Keratinocyte (primary cell): ENCODE data around the gene CCDC92. TPM values are rescaled to one million over a fixed set of nuclear protein-coding genes. Genes with fewer than 3 reads are reported as not detected.

Experiments
- DNase-seq: peaks from one replicate; pipeline ENCODE4 v3.0.0-alpha.2; 2011; ENCODE audit warnings: low read depth, missing footprints, low spot score
- FAIRE-seq: peaks from 2 replicates; lab custom pipeline; 2011; peaks lifted over from hg19 to GRCh38; lab: Jason Lieb, UNC
- H2AFZ ChIP-seq: 2 replicates; pipeline ENCODE4 v1.6.0; 2012; ENCODE audit warnings: low read length, control low read depth, inconsistent platforms; ENCODE audit not compliant: control insufficient read depth
- H3K27ac ChIP-seq: 2 replicates; pipeline ENCODE4 v1.5.1; 2011; ENCODE audit warnings: low read length; ENCODE audit not compliant: control insufficient read depth, insufficient read depth
- H3K27me3 ChIP-seq: 3 replicates; pipeline ENCODE4 v1.6.0; 2011; ENCODE audit warnings: low read length; ENCODE audit not compliant: control insufficient read depth, insufficient read depth; ENCODE audit errors: extremely low read depth
- H3K36me3 ChIP-seq, 2 experiments: 2 replicates in 1 of 2; 3 replicates in 1 of 2; pipeline ENCODE4 v1.5.1; 2011; ENCODE audit warnings: low read length in 2 of 2, mild to moderate bottlenecking in 1 of 2; ENCODE audit not compliant: control insufficient read depth in 2 of 2, insufficient read depth in 2 of 2; ENCODE audit errors: extremely low read depth in 1 of 2
- H3K4me1 ChIP-seq: 3 replicates; pipeline ENCODE4 v1.5.1; 2011; ENCODE audit warnings: low read length; ENCODE audit not compliant: control insufficient read depth, insufficient read depth; ENCODE audit errors: extremely low read depth
- H3K4me2 ChIP-seq: 3 replicates; pipeline ENCODE4 v1.6.0; 2011; ENCODE audit warnings: low read depth, low read length; ENCODE audit not compliant: control insufficient read depth, insufficient read depth; ENCODE audit errors: extremely low read depth
- H3K4me3 ChIP-seq, 3 experiments: fragments of 200-600 bp in 1 of 3; sonication (generic) in 1 of 3; 2 replicates in 2 of 3; 3 replicates in 1 of 3; pipeline ENCODE4 v1.5.1; 2011 to 2016; ENCODE audit warnings: low read length in 3 of 3, mild to moderate bottlenecking in 3 of 3, control low read depth in 2 of 3, inconsistent platforms in 1 of 3, low read depth in 1 of 3, mixed read lengths in 1 of 3, mixed run types in 1 of 3, moderate library complexity in 1 of 3; ENCODE audit not compliant: control insufficient read depth in 2 of 3, insufficient read depth in 2 of 3; ENCODE audit errors: extremely low read depth in 1 of 3
- H3K79me2 ChIP-seq: 2 replicates; pipeline ENCODE4 v1.6.0; 2012; ENCODE audit warnings: low read length; ENCODE audit not compliant: control insufficient read depth, insufficient read depth
- H3K9ac ChIP-seq: 3 replicates; pipeline ENCODE4 v1.6.0; 2011; ENCODE audit warnings: low read length; ENCODE audit not compliant: control insufficient read depth, insufficient read depth; ENCODE audit errors: extremely low read depth
- H3K9me1 ChIP-seq: 3 replicates; pipeline ENCODE4 v1.6.0; 2011; ENCODE audit warnings: low read length; ENCODE audit not compliant: control insufficient read depth, insufficient read depth; ENCODE audit errors: extremely low read depth
- H3K9me3 ChIP-seq: 2 replicates; pipeline ENCODE4 v1.5.1; 2012; ENCODE audit warnings: low read depth, low read length; ENCODE audit not compliant: control insufficient read depth
- H4K20me1 ChIP-seq: 3 replicates; pipeline ENCODE4 v1.6.0; 2011; ENCODE audit warnings: low read length; ENCODE audit not compliant: control insufficient read depth, insufficient read depth; ENCODE audit errors: extremely low read depth
- EZH2 ChIP-seq: IDR thresholded peaks from one replicate; pipeline ENCODE4 v1.6.1; 2012; ENCODE audit warnings: inconsistent platforms, mild to moderate bottlenecking, low read length, moderate library complexity
- dilution Hi-C: fragments of 300-500 bp; cut with MboI; formaldehyde crosslinking; loops from one replicate; pipeline ENCODE4 v1.7.0; 2020; ENCODE audit warnings: low sequenced_read_pairs; ENCODE audit not compliant: extremely low pct_ligation_motif_present
- polyA plus RNA-seq, 5 experiments: library from polyadenylated mRNA; depleted of rRNA in 3 of 5; stranded (reverse) in 3 of 5; stranded (forward) in 1 of 5; unstranded in 1 of 5; fragments of >200 nt; gene quantifications; 1 replicate in 1 of 5; 2 replicates in 3 of 5; 3 replicates in 1 of 5; pipeline versions ENCODE4 v1.2.1 to v1.2.3, GENCODE V29; 2011 to 2012; ENCODE audit warnings: missing spikeins in 2 of 5, low read depth in 1 of 5, low replicate concordance in 1 of 5
- TF ChIP-seq, protein P1 (sequence below), 3 experiments: IDR thresholded peaks in 1 of 3; conservative IDR thresholded peaks in 1 of 3; optimal IDR thresholded peaks in 1 of 3; 2 replicates in 2 of 3; 3 replicates in 1 of 3; pipeline versions ENCODE3 to v1.5.1; 2011; ENCODE audit warnings: low read length in 3 of 3, mild to moderate bottlenecking in 3 of 3, moderate library complexity in 2 of 3, control low read depth in 1 of 3, inconsistent platforms in 1 of 3; ENCODE audit not compliant: insufficient read depth in 2 of 3; ENCODE audit errors: extremely low read depth in 1 of 3

CCDC92 gene
- polyA plus RNA-seq, 1 donor (not counting 4 experiments of a cell fraction or from before 2014, with no cell fraction given), result 8.3 TPM

DNA sequence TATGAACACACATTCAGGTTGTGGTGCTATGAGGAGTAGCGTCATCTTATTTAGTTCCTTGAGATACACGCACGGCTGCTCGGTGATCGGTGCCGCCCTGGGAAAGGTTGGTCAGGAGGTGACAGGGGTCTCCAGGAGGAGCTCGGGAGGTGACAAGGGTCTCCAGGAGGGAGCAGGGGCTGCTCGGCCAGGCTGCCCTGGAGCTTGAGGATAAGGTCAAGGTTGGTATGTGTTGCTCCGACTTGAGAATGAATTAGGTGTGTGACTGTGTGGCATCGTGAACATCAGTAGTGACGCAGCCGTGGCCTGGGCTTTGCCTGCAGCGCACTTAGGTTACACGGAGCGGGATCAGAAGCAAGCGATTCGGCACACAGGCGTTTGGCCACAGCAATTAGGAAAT lies 36.2 kb downstream of the CCDC92 start:
- dilution Hi-C loops, result no loop called here
- Histone ChIP-seq H3K79me2 (no peaks in the 10 kb centered on the region), H3K27ac (no peak overlapping the region), H3K9me1 (no peaks in the 10 kb centered on the region), H3K36me3 (peaks cover 0 to 4% of the 10 kb centered on the region in 2 experiments), H2AFZ (no peak overlapping the region), H3K27me3 (peaks cover 6% of the 10 kb centered on the region), H3K4me1 (no peaks in the 10 kb centered on the region), H3K4me3 (no peak overlapping the region), H3K4me2 (no peak overlapping the region), H3K9me3 (no peaks in the 10 kb centered on the region), H4K20me1 (no peaks in the 10 kb centered on the region), H3K9ac (no peak overlapping the region)
- TF ChIP-seq, protein P1, sequence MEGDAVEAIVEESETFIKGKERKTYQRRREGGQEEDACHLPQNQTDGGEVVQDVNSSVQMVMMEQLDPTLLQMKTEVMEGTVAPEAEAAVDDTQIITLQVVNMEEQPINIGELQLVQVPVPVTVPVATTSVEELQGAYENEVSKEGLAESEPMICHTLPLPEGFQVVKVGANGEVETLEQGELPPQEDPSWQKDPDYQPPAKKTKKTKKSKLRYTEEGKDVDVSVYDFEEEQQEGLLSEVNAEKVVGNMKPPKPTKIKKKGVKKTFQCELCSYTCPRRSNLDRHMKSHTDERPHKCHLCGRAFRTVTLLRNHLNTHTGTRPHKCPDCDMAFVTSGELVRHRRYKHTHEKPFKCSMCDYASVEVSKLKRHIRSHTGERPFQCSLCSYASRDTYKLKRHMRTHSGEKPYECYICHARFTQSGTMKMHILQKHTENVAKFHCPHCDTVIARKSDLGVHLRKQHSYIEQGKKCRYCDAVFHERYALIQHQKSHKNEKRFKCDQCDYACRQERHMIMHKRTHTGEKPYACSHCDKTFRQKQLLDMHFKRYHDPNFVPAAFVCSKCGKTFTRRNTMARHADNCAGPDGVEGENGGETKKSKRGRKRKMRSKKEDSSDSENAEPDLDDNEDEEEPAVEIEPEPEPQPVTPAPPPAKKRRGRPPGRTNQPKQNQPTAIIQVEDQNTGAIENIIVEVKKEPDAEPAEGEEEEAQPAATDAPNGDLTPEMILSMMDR (optimal IDR thresholded peaks at IDR 0.05 in 1 of 3, IDR thresholded peaks at IDR 0.05 in 1 of 3, conservative IDR thresholded peaks at IDR 0.05 in 1 of 3; ENCODE audit: extremely low read depth in 1 of 3, insufficient read depth in 2 of 3, low read length in 3 of 3), result no peak
- TF ChIP-seq EZH2, result no peak
- FAIRE-seq (no peak), DNase-seq (no peak)

- peaks cover 0 to 3% of the 10 kb centered on the region in 2 experiments for H3K36me3 ChIP-seq
- peaks cover 11% of the 10 kb centered on the region for H3K27me3 ChIP-seq
- no peak overlapping the region for H3K9ac ChIP-seq
- H3K79me2 ChIP-seq, result no peaks in the 10 kb centered on the region
- no peak overlapping the region for H3K4me3 ChIP-seq
- no peak overlapping the region for H3K27ac ChIP-seq
- no peaks in the 10 kb centered on the region for H3K9me1 ChIP-seq
- no peak overlapping the region for H3K4me2 ChIP-seq
- H2AFZ ChIP-seq, result no peak overlapping the region
- no peaks in the 10 kb centered on the region for H3K4me1 ChIP-seq
- no peaks in the 10 kb centered on the region for H4K20me1 ChIP-seq
- dilution Hi-C loops, result no loop called here
- no peak for DNase-seq
- FAIRE-seq, result no peak
- no peaks in the 10 kb centered on the region for H3K9me3 ChIP-seq
- no peak for TF ChIP-seq EZH2
- TF ChIP-seq, protein P1 (optimal IDR thresholded peaks at IDR 0.05 in 1 of 3, IDR thresholded peaks at IDR 0.05 in 1 of 3, conservative IDR thresholded peaks at IDR 0.05 in 1 of 3; ENCODE audit: extremely low read depth in 1 of 3, insufficient read depth in 2 of 3, low read length in 3 of 3), result no peak
Observed at GRCh38 chr12:123935956-123936355, 36.7 kb downstream of the CCDC92 start.
